HepG2 (cell line): ENCODE measurements around the gene LCTL. TPM values are rescaled to one million over a fixed set of nuclear protein-coding genes. Genes with fewer than 3 reads are reported as not detected.

Experiments used
- ATAC-seq: fragments of 200-7000 bp; cut with Tn5 transposase; 3 replicates; pipeline ENCODE4 v1.9.1; 2020; ENCODE audit warnings: mild to moderate bottlenecking, moderate library complexity
- BruUV-seq: library from RNA; stranded (reverse); fragments of 400-500 nt; replicated peaks from 2 replicates; lab custom pipeline; 2021; lab: Mats Ljungman, UMichigan
- CTCF ChIA-PET: fragments of 300-600 bp; formaldehyde crosslinking; extraction: SDS; loops from one replicate; lab custom pipeline; 2021; ENCODE audit warnings: low total read pairs, inconsistent platforms, low intra/inter-chr PET ratio; lab: Yijun Ruan, JAX
- POLR2A ChIA-PET: fragments of 350-600 bp; sonication (Branson Sonifier 250); formaldehyde crosslinking; loops from one replicate; lab custom pipeline; 2020; ENCODE audit warnings: antibody characterized with exemption, inconsistent platforms; lab: Yijun Ruan, JAX
- DNase-seq: peaks from one replicate; pipeline ENCODE4 v3.0.0-alpha.2; 2015; ENCODE audit warnings: low spot score
- FAIRE-seq: peaks from 3 replicates; lab custom pipeline; 2011; peaks lifted over from hg19 to GRCh38; lab: Jason Lieb, UNC
- H2AFZ ChIP-seq: one replicate; pipeline ENCODE4 v1.6.1; 2011; ENCODE audit warnings: low read length, inconsistent platforms
- H3K27ac ChIP-seq: fragments of 300-600 bp; 3 replicates; pipeline ENCODE4 v1.8.0; 2011; ENCODE audit warnings: mixed run types, mild to moderate bottlenecking, mixed read lengths, low read length, inconsistent platforms; ENCODE audit not compliant: insufficient read depth; ENCODE audit errors: extremely low read length
- H3K27me3 ChIP-seq, 2 experiments: fragments of 200-600 bp in 1 of 2; 2 replicates in 1 of 2; 3 replicates in 1 of 2; pipeline versions ENCODE4 v1.6.0 to v1.8.0; 2011; ENCODE audit warnings: low read length in 2 of 2, mild to moderate bottlenecking in 2 of 2, moderate library complexity in 2 of 2, inconsistent platforms in 1 of 2; ENCODE audit not compliant: insufficient read depth in 2 of 2, control insufficient read depth in 1 of 2
- H3K36me3 ChIP-seq, 2 experiments: fragments of 200-600 bp in 1 of 2; replicated peaks in 1 of 2; 2 replicates in 1 of 2; 3 replicates in 1 of 2; pipeline versions ENCODE4 v1.5.1 to v1.8.0; 2011; ENCODE audit warnings: low read length in 2 of 2, inconsistent platforms in 1 of 2; ENCODE audit not compliant: insufficient read depth in 2 of 2, control insufficient read depth in 1 of 2
- H3K4me1 ChIP-seq: 2 replicates; pipeline ENCODE4 v1.5.1; 2012; ENCODE audit warnings: low read length, inconsistent platforms; ENCODE audit not compliant: insufficient read depth
- H3K4me2 ChIP-seq: 2 replicates; pipeline ENCODE4 v1.6.0; 2011; ENCODE audit warnings: low read depth, low read length, inconsistent platforms
- H3K4me3 ChIP-seq, 3 experiments: fragments of 200-600 bp in 1 of 3; sonication (generic), shearing (Covaris generic) in 1 of 3; replicated peaks in 1 of 3; 2 replicates each; pipeline ENCODE4 v1.5.1; 2011 to 2016; ENCODE audit warnings: low read length in 3 of 3, inconsistent platforms in 2 of 3, low read depth in 2 of 3, mild to moderate bottlenecking in 2 of 3, control low read depth in 1 of 3, mixed read lengths in 1 of 3; ENCODE audit not compliant: insufficient read depth in 1 of 3
- H3K79me2 ChIP-seq: one replicate; pipeline ENCODE4 v1.6.1; 2011; ENCODE audit warnings: low read length, inconsistent platforms; ENCODE audit not compliant: insufficient read depth
- H3K9ac ChIP-seq: 2 replicates; pipeline ENCODE4 v1.6.0; 2011; ENCODE audit warnings: mild to moderate bottlenecking, low read depth, low read length, inconsistent platforms; ENCODE audit not compliant: insufficient read depth
- H3K9me3 ChIP-seq: 2 replicates; pipeline ENCODE4 v1.5.1; 2012; ENCODE audit warnings: mild to moderate bottlenecking, low read length
- H4K20me1 ChIP-seq: 2 replicates; pipeline ENCODE4 v1.6.0; 2011; ENCODE audit warnings: inconsistent platforms, mild to moderate bottlenecking, low read length, moderate library complexity; ENCODE audit not compliant: insufficient read depth
- ATF7 ChIP-seq, 2 experiments: fragments of 450-650 bp in 1 of 2; sonication (generic) in 1 of 2; formaldehyde crosslinking in 1 of 2; IDR thresholded peaks; 2 replicates each; pipeline versions ENCODE4 v1.4.0 to v1.6.1; 2016 to 2020; ENCODE audit warnings: antibody characterized with exemption in 1 of 2, mild to moderate bottlenecking in 1 of 2, missing genetic modification reagents in 1 of 2
- STAG1 ChIP-seq: sonication (generic); formaldehyde crosslinking; IDR thresholded peaks from 2 replicates; pipeline ENCODE4 v1.4.0; 2020; ENCODE audit warnings: missing genetic modification reagents
- WGBS: methylation state at CpG from one replicate; pipeline ENCODE4 v1.1.6; 2017; ENCODE audit warnings: low lambda C conversion rate; 5-methylcytosine and 5-hydroxymethylcytosine counted together
- in situ Hi-C: cut with HindIII; loops from 2 replicates; pipeline ENCODE4 v1.10.0; 2017; ENCODE audit warnings: low pct_unique_long_range_greater_than_20kb; ENCODE audit not compliant: extremely low pct_ligation_motif_present
- intact Hi-C: fragments of 100-400 bp; cut with micrococcal nuclease; formaldehyde crosslinking; loops from one replicate; pipeline ENCODE4 v1.10.0; 2022; ENCODE audit not compliant: unreplicated experiment
- polyA plus RNA-seq, 8 experiments: library from polyadenylated mRNA; depleted of rRNA in 3 of 8; stranded (reverse) in 7 of 8; unstranded in 1 of 8; fragments of >200 nt; fragmentation: Illumina TruSeq in 4 of 8; extraction: Trizol in 4 of 8; gene quantifications; 2 replicates each; pipeline versions ENCODE4 v1.2.1 to v1.2.3, GENCODE V29; 2011 to 2016; ENCODE audit warnings: low read depth in 4 of 8, missing spikeins in 1 of 8, mixed read lengths in 1 of 8; ENCODE audit not compliant: insufficient read depth in 1 of 8
- total RNA-seq, 5 experiments: library from RNA; depleted of rRNA; stranded (reverse); fragments of >200 nt; fragmentation: Illumina TruSeq; extraction: Trizol; gene quantifications; 2 replicates each; pipeline ENCODE4 v1.2.3, GENCODE V29; 2016; ENCODE audit warnings: low read depth in 1 of 5
- TF ChIP-seq, protein P1 (sequence below): conservative IDR thresholded peaks from 2 replicates; pipeline ENCODE4 v1.6.1; 2018; ENCODE audit warnings: missing genetic modification reagents
- TF ChIP-seq, protein P2 (sequence below): sonication (generic); formaldehyde crosslinking; IDR thresholded peaks from 2 replicates; pipeline ENCODE4 v1.5.0; 2020; ENCODE audit warnings: mild to moderate bottlenecking, missing genetic modification reagents, moderate library complexity
- TF ChIP-seq, protein P3 (sequence below): sonication (generic); formaldehyde crosslinking; IDR thresholded peaks from 2 replicates; pipeline ENCODE4 v1.4.0; 2020; ENCODE audit warnings: missing genetic modification reagents

Gene LCTL
- total and polyA plus RNA-seq, 2 of the 13 experiments (the other 11 are each of a cell fraction or from before 2014, with no cell fraction given) = 0.96 to 1.4 TPM

DNA sequence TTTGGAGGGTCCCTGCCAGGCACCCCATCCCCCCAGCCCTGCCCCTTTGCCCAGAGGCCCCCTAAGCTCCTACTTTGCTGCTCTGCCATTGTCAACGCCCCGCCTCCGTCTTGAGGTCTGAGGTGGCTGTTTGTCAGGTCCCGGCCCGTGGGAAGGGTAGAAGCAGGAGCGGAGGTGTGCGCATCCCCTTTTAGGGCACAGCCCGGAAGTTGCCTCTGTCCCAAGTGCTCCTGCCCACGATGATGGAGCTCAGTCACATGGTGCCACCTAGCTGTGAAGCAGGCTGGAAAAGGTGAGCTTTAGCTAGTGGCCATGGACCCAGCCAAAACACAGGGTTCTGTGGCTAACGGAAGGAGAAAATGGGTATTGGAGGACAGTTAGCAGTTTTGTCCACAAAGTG is 28.5 kb upstream of the LCTL start:
- Histone ChIP-seq H3K4me1 (peaks cover 9% of the 10 kb centered on the region), H3K4me2 (no peak overlapping the region), H3K9ac (no peak overlapping the region), H3K27me3 (no peaks in the 10 kb centered on the region; a peak in 1 of 5 replicates), H3K79me2 (no peaks in the 10 kb centered on the region), H3K4me3 (no peak overlapping the region), H4K20me1 (no peaks in the 10 kb centered on the region), H3K9me3 (no peaks in the 10 kb centered on the region), H3K27ac (no peak overlapping the region), H2AFZ (no peak overlapping the region), H3K36me3 (no peaks in the 10 kb centered on the region)
- ChIA-PET CTCF (no interaction called here), POLR2A (no interaction called here)
- no peak for DNase-seq
- TF ChIP-seq, protein P1, sequence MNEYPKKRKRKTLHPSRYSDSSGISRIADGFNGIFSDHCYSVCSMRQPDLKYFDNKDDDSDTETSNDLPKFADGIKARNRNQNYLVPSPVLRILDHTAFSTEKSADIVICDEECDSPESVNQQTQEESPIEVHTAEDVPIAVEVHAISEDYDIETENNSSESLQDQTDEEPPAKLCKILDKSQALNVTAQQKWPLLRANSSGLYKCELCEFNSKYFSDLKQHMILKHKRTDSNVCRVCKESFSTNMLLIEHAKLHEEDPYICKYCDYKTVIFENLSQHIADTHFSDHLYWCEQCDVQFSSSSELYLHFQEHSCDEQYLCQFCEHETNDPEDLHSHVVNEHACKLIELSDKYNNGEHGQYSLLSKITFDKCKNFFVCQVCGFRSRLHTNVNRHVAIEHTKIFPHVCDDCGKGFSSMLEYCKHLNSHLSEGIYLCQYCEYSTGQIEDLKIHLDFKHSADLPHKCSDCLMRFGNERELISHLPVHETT (CRISPR knock-in tag) = no peak
- TF ChIP-seq STAG1 (CRISPR knock-in tag) = peak; percentile 50
- TF ChIP-seq, protein P2, sequence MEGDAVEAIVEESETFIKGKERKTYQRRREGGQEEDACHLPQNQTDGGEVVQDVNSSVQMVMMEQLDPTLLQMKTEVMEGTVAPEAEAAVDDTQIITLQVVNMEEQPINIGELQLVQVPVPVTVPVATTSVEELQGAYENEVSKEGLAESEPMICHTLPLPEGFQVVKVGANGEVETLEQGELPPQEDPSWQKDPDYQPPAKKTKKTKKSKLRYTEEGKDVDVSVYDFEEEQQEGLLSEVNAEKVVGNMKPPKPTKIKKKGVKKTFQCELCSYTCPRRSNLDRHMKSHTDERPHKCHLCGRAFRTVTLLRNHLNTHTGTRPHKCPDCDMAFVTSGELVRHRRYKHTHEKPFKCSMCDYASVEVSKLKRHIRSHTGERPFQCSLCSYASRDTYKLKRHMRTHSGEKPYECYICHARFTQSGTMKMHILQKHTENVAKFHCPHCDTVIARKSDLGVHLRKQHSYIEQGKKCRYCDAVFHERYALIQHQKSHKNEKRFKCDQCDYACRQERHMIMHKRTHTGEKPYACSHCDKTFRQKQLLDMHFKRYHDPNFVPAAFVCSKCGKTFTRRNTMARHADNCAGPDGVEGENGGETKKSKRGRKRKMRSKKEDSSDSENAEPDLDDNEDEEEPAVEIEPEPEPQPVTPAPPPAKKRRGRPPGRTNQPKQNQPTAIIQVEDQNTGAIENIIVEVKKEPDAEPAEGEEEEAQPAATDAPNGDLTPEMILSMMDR (CRISPR knock-in tag) = peak; percentile 58
- WGBS = 64% methylated on average over 9 of the region's 10 CpGs
- in situ Hi-C loops (no loop called here), intact Hi-C loops (no loop called here)
- no TSS peak for BruUV-seq
- no peak for FAIRE-seq
- peak; percentile 51; the same call in 2 of the 3 replicates for ATAC-seq

DNA sequence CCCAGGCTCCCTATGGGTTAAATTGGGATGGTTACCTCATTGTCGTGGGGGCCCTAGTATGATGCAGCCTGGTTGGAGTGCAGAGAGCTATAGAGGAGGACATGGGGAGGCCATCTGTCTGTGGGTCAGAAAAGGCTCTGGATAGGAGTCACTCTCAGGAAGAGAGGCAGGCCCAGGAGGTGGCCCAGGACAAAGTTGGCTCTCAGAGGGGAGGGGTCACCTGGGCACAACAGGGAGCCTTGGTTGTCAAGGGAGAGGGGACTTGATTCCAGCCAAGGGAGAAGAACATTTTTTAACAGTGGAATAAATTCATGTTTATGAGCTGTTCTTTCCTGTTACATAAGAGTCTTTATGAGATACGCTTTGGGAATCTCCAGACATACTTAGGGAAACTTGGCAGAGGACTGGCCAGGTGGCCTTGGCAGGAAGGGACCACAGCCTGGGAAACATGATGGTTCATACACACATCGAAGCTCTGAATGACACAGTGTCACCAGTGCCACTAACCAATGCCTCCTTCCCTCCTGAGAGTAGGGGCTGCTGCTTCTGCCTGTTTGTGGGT is 27.5 kb upstream of the LCTL start:
- no peaks in the 10 kb centered on the region; a peak in 1 of 5 replicates for H3K27me3 ChIP-seq
- no peak overlapping the region for H3K4me2 ChIP-seq
- no peaks in the 10 kb centered on the region for H3K36me3 ChIP-seq
- FAIRE-seq (no peak), ATAC-seq (no peak), DNase-seq (no peak)
- intact Hi-C loops (no loop called here), in situ Hi-C loops (no loop called here)
- H3K79me2 ChIP-seq = no peaks in the 10 kb centered on the region
- no peaks in the 10 kb centered on the region for H4K20me1 ChIP-seq
- BruUV-seq = no TSS peak
- no peak overlapping the region for H3K4me3 ChIP-seq
- peaks cover 9% of the 10 kb centered on the region for H3K4me1 ChIP-seq
- TF ChIP-seq ATF7 (IDR thresholded peaks at IDR 0.05) (no peak), ATF7 (CRISPR knock-in tag; IDR thresholded peaks at IDR 0.05) (no peak)
- TF ChIP-seq, protein P3, sequence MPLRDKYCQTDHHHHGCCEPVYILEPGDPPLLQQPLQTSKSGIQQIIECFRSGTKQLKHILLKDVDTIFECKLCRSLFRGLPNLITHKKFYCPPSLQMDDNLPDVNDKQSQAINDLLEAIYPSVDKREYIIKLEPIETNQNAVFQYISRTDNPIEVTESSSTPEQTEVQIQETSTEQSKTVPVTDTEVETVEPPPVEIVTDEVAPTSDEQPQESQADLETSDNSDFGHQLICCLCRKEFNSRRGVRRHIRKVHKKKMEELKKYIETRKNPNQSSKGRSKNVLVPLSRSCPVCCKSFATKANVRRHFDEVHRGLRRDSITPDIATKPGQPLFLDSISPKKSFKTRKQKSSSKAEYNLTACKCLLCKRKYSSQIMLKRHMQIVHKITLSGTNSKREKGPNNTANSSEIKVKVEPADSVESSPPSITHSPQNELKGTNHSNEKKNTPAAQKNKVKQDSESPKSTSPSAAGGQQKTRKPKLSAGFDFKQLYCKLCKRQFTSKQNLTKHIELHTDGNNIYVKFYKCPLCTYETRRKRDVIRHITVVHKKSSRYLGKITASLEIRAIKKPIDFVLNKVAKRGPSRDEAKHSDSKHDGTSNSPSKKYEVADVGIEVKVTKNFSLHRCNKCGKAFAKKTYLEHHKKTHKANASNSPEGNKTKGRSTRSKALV = no peak
- 52% methylated on average over 3 of the region's 3 CpGs for WGBS
- POLR2A ChIA-PET = no interaction called here
- CTCF ChIA-PET = no interaction called here
- H3K9me3 ChIP-seq = no peaks in the 10 kb centered on the region
- H2AFZ ChIP-seq = no peak overlapping the region
- no peak overlapping the region for H3K9ac ChIP-seq
- H3K27ac ChIP-seq = no peak overlapping the region
